Measurements from ENCODE around the gene MPPED2.

DNA sequence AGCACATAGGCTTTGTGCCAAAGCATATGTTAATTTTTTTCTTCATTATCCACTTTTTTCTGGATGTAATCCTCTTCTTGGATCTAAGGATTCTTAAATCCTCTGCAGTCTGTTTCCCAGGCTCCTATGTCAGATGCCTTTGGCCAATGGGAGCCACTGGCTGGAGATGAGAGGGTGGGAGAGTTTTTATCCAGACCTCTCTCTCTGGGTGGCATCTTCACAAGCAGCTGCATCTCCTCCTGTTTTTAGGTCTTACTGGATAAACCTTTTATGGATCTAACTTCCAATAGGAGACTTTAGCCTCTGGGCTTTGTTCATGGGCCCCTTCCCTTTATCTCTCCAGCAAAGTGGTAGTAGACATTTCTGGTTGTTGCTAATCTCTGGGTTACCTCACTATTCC is 22.4 kb upstream of the MPPED2 start:
- TF ChIP-seq, protein P1, sequence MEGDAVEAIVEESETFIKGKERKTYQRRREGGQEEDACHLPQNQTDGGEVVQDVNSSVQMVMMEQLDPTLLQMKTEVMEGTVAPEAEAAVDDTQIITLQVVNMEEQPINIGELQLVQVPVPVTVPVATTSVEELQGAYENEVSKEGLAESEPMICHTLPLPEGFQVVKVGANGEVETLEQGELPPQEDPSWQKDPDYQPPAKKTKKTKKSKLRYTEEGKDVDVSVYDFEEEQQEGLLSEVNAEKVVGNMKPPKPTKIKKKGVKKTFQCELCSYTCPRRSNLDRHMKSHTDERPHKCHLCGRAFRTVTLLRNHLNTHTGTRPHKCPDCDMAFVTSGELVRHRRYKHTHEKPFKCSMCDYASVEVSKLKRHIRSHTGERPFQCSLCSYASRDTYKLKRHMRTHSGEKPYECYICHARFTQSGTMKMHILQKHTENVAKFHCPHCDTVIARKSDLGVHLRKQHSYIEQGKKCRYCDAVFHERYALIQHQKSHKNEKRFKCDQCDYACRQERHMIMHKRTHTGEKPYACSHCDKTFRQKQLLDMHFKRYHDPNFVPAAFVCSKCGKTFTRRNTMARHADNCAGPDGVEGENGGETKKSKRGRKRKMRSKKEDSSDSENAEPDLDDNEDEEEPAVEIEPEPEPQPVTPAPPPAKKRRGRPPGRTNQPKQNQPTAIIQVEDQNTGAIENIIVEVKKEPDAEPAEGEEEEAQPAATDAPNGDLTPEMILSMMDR (IDR thresholded peaks at IDR 0.05) = no peak
- TF ChIP-seq POLR2A (IDR thresholded peaks at IDR 0.05) = no peak
- no peak for TF ChIP-seq EP300 (IDR thresholded peaks at IDR 0.05)

Measured in tibial nerve (tissue), 4 donors.